ENCODE data around the gene OTOS. TPM values are rescaled to one million over a fixed set of nuclear protein-coding genes. Genes with fewer than 3 reads are reported as not detected.

OTOS gene
- total RNA-seq, 1 experiment from 2014 or later = not detected

GRCh38 chr2:240121675-240122074, 18.8 kb downstream of the OTOS start:
- Histone ChIP-seq H3K79me2 (ENCODE audit: insufficient read depth, low read length) (no peaks in the 10 kb centered on the region), H3K4me2 (ENCODE audit: low read length) (no peak overlapping the region), H3K36me3 (ENCODE audit: control insufficient read depth in 1 of 2, insufficient read depth in 2 of 2, low read length in 2 of 2) (no peaks in the 10 kb centered on the region), H3K9me2 (ENCODE audit: insufficient read depth) (no peaks in the 10 kb centered on the region), H3K27ac (ENCODE audit: low read depth, low read length) (no peak overlapping the region), H3K4me1 (ENCODE audit: control insufficient read depth in 1 of 2, insufficient read depth in 2 of 2, low read length in 2 of 2) (no peaks in the 10 kb centered on the region), H3K4me3 (replicated peaks in 1 of 2; ENCODE audit: low read depth in 1 of 2, low read length in 2 of 2) (no peak overlapping the region), H2AFZ (ENCODE audit: low read depth, low read length, poor library complexity, severe bottlenecking) (no peak overlapping the region), H3K9ac (ENCODE audit: low read length) (no peak overlapping the region), H4K20me1 (ENCODE audit: insufficient read depth) (no peaks in the 10 kb centered on the region), H3K27me3 (ENCODE audit: insufficient read depth, low read length) (no peaks in the 10 kb centered on the region; the same call in 1 of the 2 replicates), H3K9me3 (ENCODE audit: control insufficient read depth in 1 of 2, insufficient read depth in 1 of 2, low read depth in 1 of 2, low read length in 2 of 2) (no peaks in the 10 kb centered on the region)
- ChIA-PET CTCF (no interaction called here), RAD21 (ENCODE audit: low non-redundant PET in 1 of 2, low total read pairs in 2 of 2, uncharacterized antibody in 2 of 2, unreplicated experiment in 2 of 2) (no interaction called here), POLR2A (no interaction called here)
- intact Hi-C loops (cut with micrococcal nuclease) = no loop called here
- no peak for TF ChIP-seq EGR1 (IDR thresholded peaks at IDR 0.05; ENCODE audit: low read depth)
- no peak for TF ChIP-seq ZFX (IDR thresholded peaks at IDR 0.05)
- TF ChIP-seq YY1 (IDR thresholded peaks at IDR 0.05; ENCODE audit: extremely low read depth, insufficient replicate concordance, low read depth, low read length) = no peak
- TF ChIP-seq ATF3 (IDR thresholded peaks at IDR 0.05) = no peak
- TF ChIP-seq CTCF (IDR thresholded peaks at IDR 0.05 in 2 of 3, conservative IDR thresholded peaks at IDR 0.05 in 1 of 3; ENCODE audit: borderline replicate concordance in 1 of 3, insufficient read depth in 1 of 3, low read depth in 2 of 3, low read length in 2 of 3) = no peak
- TF ChIP-seq POLR2A (IDR thresholded peaks at IDR 0.05; ENCODE audit: borderline replicate concordance, extremely low read depth, insufficient read depth, insufficient read length) = no peak
- no peak for TF ChIP-seq RAD21 (IDR thresholded peaks at IDR 0.05; ENCODE audit: low read depth)
- no peak for TF ChIP-seq CBX3 (IDR thresholded peaks at IDR 0.05; ENCODE audit: low read depth)
- no peak for TF ChIP-seq EZH2 (IDR thresholded peaks at IDR 0.05)
- TF ChIP-seq JUND (IDR thresholded peaks at IDR 0.05) = no peak
- TF ChIP-seq FOSL1 (IDR thresholded peaks at IDR 0.05; ENCODE audit: low read depth) = no peak
- BruUV-seq (replicated peaks) = no TSS peak
- no peak for DNase-seq (ENCODE audit: low read depth, low spot score)
- ATAC-seq = no peak

Measured in HCT116 (cell line).